IMR-90 (cell line): ENCODE results near the gene BICD2. TPM values are rescaled to one million over a fixed set of nuclear protein-coding genes. Genes with fewer than 3 reads are reported as not detected.
"Not testable (repeated sequence)": the region's sequence is repeated elsewhere in the genome, so short reads cannot be mapped to it uniquely, and the experiment has no call there.

Source experiments
- ATAC-seq: fragments of 200-7000 bp; cut with Tn5 transposase; 2 replicates; pipeline ENCODE4 v1.9.1; 2020; ENCODE audit warnings: low read depth, mild to moderate bottlenecking, moderate library complexity
- BruUV-seq: library from RNA; stranded (reverse); fragments of 400-500 nt; replicated peaks from 2 replicates; lab custom pipeline; 2021; lab: Mats Ljungman, UMichigan
- CTCF ChIA-PET: fragments of 300-600 bp; formaldehyde crosslinking; extraction: SDS; loops from one replicate; lab custom pipeline; 2021; ENCODE audit warnings: antibody characterized with exemption; lab: Yijun Ruan, JAX
- POLR2A ChIA-PET: fragments of 300-600 bp; sonication (Branson Sonifier 250); formaldehyde crosslinking; loops from one replicate; lab custom pipeline; 2022; ENCODE audit warnings: antibody characterized with exemption; ENCODE audit not compliant: unreplicated experiment; lab: Charles Lee
- DNase-seq: peaks from one replicate; pipeline ENCODE4 v3.0.0; 2013
- H2AFZ ChIP-seq: replicated peaks from 2 replicates; pipeline ENCODE3; 2013; ENCODE audit warnings: low read length, mild to moderate bottlenecking; ENCODE audit not compliant: poor library complexity
- H2AK5ac ChIP-seq: 2 replicates; pipeline ENCODE4 v1.6.1; 2013; ENCODE audit warnings: low read depth, low read length, inconsistent platforms
- H2AK9ac ChIP-seq: replicated peaks from 2 replicates; pipeline ENCODE3; 2013; ENCODE audit warnings: mild to moderate bottlenecking, low read depth, low read length, moderate library complexity; ENCODE audit not compliant: poor library complexity
- H2BK120ac ChIP-seq: 2 replicates; pipeline ENCODE4 v1.6.1; 2013; ENCODE audit warnings: low read depth, low read length, inconsistent platforms
- H2BK15ac ChIP-seq: 3 replicates; pipeline ENCODE4 v1.6.1; 2013; ENCODE audit warnings: low read depth, low read length, inconsistent platforms
- H2BK20ac ChIP-seq: 2 replicates; pipeline ENCODE4 v1.6.1; 2013; ENCODE audit warnings: low read depth, mild to moderate bottlenecking, inconsistent platforms, low read length, moderate library complexity
- H2BK5ac ChIP-seq: 2 replicates; pipeline ENCODE4 v1.6.1; 2013; ENCODE audit warnings: mild to moderate bottlenecking, low read depth, low read length, inconsistent platforms; ENCODE audit not compliant: poor library complexity, severe bottlenecking
- H3K14ac ChIP-seq: replicated peaks from 2 replicates; pipeline ENCODE4 v1.6.1; 2013; ENCODE audit warnings: low read depth, low read length, inconsistent platforms
- H3K18ac ChIP-seq: 2 replicates; pipeline ENCODE4 v1.6.1; 2013; ENCODE audit warnings: low read depth, low read length, control low read depth
- H3K23ac ChIP-seq: 2 replicates; pipeline ENCODE4 v1.6.1; 2013; ENCODE audit warnings: low read depth, low read length, inconsistent platforms
- H3K27ac ChIP-seq: 2 replicates; pipeline ENCODE4 v1.5.1; 2013; ENCODE audit warnings: mild to moderate bottlenecking, control low read depth, low read length; ENCODE audit not compliant: insufficient read depth
- H3K27me3 ChIP-seq: 2 replicates; pipeline ENCODE4 v1.6.1; 2013; ENCODE audit warnings: low read length; ENCODE audit not compliant: control insufficient read depth, insufficient read depth
- H3K36me3 ChIP-seq: 2 replicates; pipeline ENCODE4 v1.6.1; 2013; ENCODE audit warnings: low read length, mixed read lengths; ENCODE audit not compliant: control insufficient read depth, insufficient read depth
- H3K4ac ChIP-seq: 2 replicates; pipeline ENCODE4 v1.6.1; 2013; ENCODE audit warnings: low read depth, low read length, inconsistent platforms
- H3K4me1 ChIP-seq: 2 replicates; pipeline ENCODE4 v1.6.1; 2013; ENCODE audit warnings: low read length, mixed read lengths; ENCODE audit not compliant: control insufficient read depth, insufficient read depth
- H3K4me2 ChIP-seq: 2 replicates; pipeline ENCODE4 v1.6.1; 2013; ENCODE audit warnings: low read depth, mild to moderate bottlenecking, control low read depth, low read length, moderate library complexity
- H3K4me3 ChIP-seq: 2 replicates; pipeline ENCODE4 v1.5.1; 2013; ENCODE audit warnings: low read depth, mild to moderate bottlenecking, control low read depth, low read length, moderate library complexity; ENCODE audit not compliant: insufficient read depth
- H3K56ac ChIP-seq: 2 replicates; pipeline ENCODE4 v1.6.1; 2013; ENCODE audit warnings: low read length, inconsistent platforms; ENCODE audit not compliant: insufficient read depth; ENCODE audit errors: extremely low read depth
- H3K79me1 ChIP-seq, 2 experiments: 2 replicates each; pipeline ENCODE4 v1.6.1; 2013; ENCODE audit warnings: low read length in 2 of 2, inconsistent platforms in 1 of 2, low read depth in 1 of 2
- H3K9ac ChIP-seq: 2 replicates; pipeline ENCODE4 v1.6.1; 2013; ENCODE audit warnings: low read depth, low read length, control low read depth
- H3K9me1 ChIP-seq: 2 replicates; pipeline ENCODE4 v1.6.1; 2013; ENCODE audit warnings: low read length, inconsistent platforms; ENCODE audit not compliant: insufficient read depth
- H3K9me3 ChIP-seq: 2 replicates; pipeline ENCODE4 v1.6.1; 2013; ENCODE audit warnings: low read length; ENCODE audit not compliant: control insufficient read depth, insufficient read depth
- H4K20me1 ChIP-seq: 2 replicates; pipeline ENCODE4 v1.6.1; 2013; ENCODE audit warnings: low read length, inconsistent platforms; ENCODE audit not compliant: insufficient read depth
- H4K5ac ChIP-seq: 2 replicates; pipeline ENCODE4 v1.6.1; 2013; ENCODE audit warnings: mild to moderate bottlenecking, low read depth, low read length, control low read depth
- H4K8ac ChIP-seq, 2 experiments: 2 replicates each; pipeline ENCODE4 v1.6.1; 2013; ENCODE audit warnings: low read depth in 2 of 2, low read length in 2 of 2, control low read depth in 1 of 2, inconsistent platforms in 1 of 2
- H4K91ac ChIP-seq: 2 replicates; pipeline ENCODE4 v1.6.1; 2013; ENCODE audit warnings: low read depth, low read length, inconsistent platforms; ENCODE audit not compliant: insufficient read depth
- WGBS, 2 experiments: methylation state at CpG; one replicate each; pipeline versions ENCODE4 v1.1.5 to v1.1.7; 2013; ENCODE audit warnings: missing lambda C conversion rate in 2 of 2; ENCODE audit not compliant: insufficient read length in 1 of 2; ENCODE audit errors: extremely low coverage in 2 of 2; 5-methylcytosine and 5-hydroxymethylcytosine counted together
- dilution Hi-C: fragments of 300-500 bp; cut with HindIII; formaldehyde crosslinking; loops from one replicate; pipeline ENCODE4 v1.14.3; 2018; ENCODE audit warnings: low sequenced_read_pairs; ENCODE audit not compliant: unreplicated experiment
- in situ Hi-C: fragments of 300-500 bp; cut with MboI; formaldehyde crosslinking; loops from 3 replicates; pipeline ENCODE4 v1.14.3; 2019; ENCODE audit warnings: low sequenced_read_pairs, inconsistent platforms, mixed read lengths
- intact Hi-C: fragments of 100-400 bp; cut with micrococcal nuclease; formaldehyde crosslinking; loops from 2 replicates; pipeline ENCODE4 v1.10.0; 2022
- polyA plus RNA-seq, 3 experiments: library from polyadenylated mRNA; depleted of rRNA; stranded (reverse); fragments of >200 nt; gene quantifications; 2 replicates each; pipeline ENCODE4 v1.2.3, GENCODE V29; 2012; ENCODE audit warnings: low replicate concordance in 1 of 3
- total RNA-seq: library from RNA; depleted of rRNA; stranded (reverse); fragments of >200 nt; gene quantifications from 2 replicates; pipeline ENCODE4 v1.2.3, GENCODE V29; 2012

Gene BICD2
- total and polyA plus RNA-seq, 2 of the 4 experiments (the other 2 are of a cell fraction) = 21.5 to 35.7 TPM

GRCh38 chr9:92796337-92796804, 31.7 kb upstream of the BICD2 start:
- H3K4me3 ChIP-seq, H2BK20ac ChIP-seq, H3K36me3 ChIP-seq, ATAC-seq, H4K20me1 ChIP-seq, H4K8ac ChIP-seq, H3K14ac ChIP-seq, H2BK15ac ChIP-seq, H3K27ac ChIP-seq, H2BK5ac ChIP-seq, DNase-seq, CTCF ChIA-PET, H2AK5ac ChIP-seq, H3K56ac ChIP-seq, H3K4me1 ChIP-seq, H3K4me2 ChIP-seq, H3K18ac ChIP-seq, H4K91ac ChIP-seq, H3K79me1 ChIP-seq, dilution Hi-C loops, H3K4ac ChIP-seq, POLR2A ChIA-PET, H2BK120ac ChIP-seq, H3K9me3 ChIP-seq, H2AFZ ChIP-seq, BruUV-seq, H3K9ac ChIP-seq, H3K23ac ChIP-seq, H2AK9ac ChIP-seq, H3K9me1 ChIP-seq, intact Hi-C loops, H4K5ac ChIP-seq: not testable (repeated sequence)
- in situ Hi-C loops = loop anchor here (25.0 kb wide), 1 partner anchor 459 kb away; the partner anchor contains the start of genes CENPP and NOL8
- peaks cover 54% of the 10 kb centered on the region for H3K27me3 ChIP-seq
- WGBS, 2 experiments = 31% methylated on average over 3 of the region's 9 CpGs; no CpG with 5 or more reads in 1 of the 2 experiments
